GM19193 (cell line): ENCODE measurements around the gene GRSF1.

Source experiments
- POLR2A ChIP-seq: IDR thresholded peaks from 4 replicates; pipeline ENCODE4 v1.6.1; 2011; ENCODE audit not compliant: insufficient read depth, insufficient read length; ENCODE audit errors: extremely low read depth

Gene GRSF1

GRCh38 chr4:70841211-70841610 lies 1.5 kb upstream of the GRSF1 start:
- TF ChIP-seq POLR2A, result no peak

GRCh38 chr4:70838666-70839588 lies 763 bp downstream of the GRSF1 start:
- TF ChIP-seq POLR2A, result no peak

GRCh38 chr4:70838204-70838603 lies 1.5 kb downstream of the GRSF1 start:
- TF ChIP-seq POLR2A, result no peak

GRCh38 chr4:70836081-70836480 lies 3.6 kb downstream of the GRSF1 start:
- TF ChIP-seq POLR2A, result no peak

- TF ChIP-seq POLR2A, result no peak
Measured at GRCh38 chr4:70833675-70834074, 6.0 kb downstream of the GRSF1 start.

- TF ChIP-seq POLR2A, result no peak
Measured at GRCh38 chr4:70831293-70831692, 8.4 kb downstream of the GRSF1 start.

GRCh38 chr4:70830054-70830453 lies 9.6 kb downstream of the GRSF1 start:
- no peak for TF ChIP-seq POLR2A

- TF ChIP-seq POLR2A, result no peak
Measured at GRCh38 chr4:70829492-70829891, 10.2 kb downstream of the GRSF1 start.

- TF ChIP-seq POLR2A, result no peak
Measured at GRCh38 chr4:70829015-70829414, 10.7 kb downstream of the GRSF1 start.

- no peak for TF ChIP-seq POLR2A
Measured at GRCh38 chr4:70818921-70819320, 20.8 kb downstream of the GRSF1 start.

- no peak for TF ChIP-seq POLR2A
Measured at GRCh38 chr4:70818173-70818855, 21.4 kb downstream of the GRSF1 start.

GRCh38 chr4:70816894-70817293 lies 22.8 kb downstream of the GRSF1 start:
- no peak for TF ChIP-seq POLR2A

GRCh38 chr4:70815370-70815769 lies 24.3 kb downstream of the GRSF1 start:
- no peak for TF ChIP-seq POLR2A

- no peak for TF ChIP-seq POLR2A
Measured at GRCh38 chr4:70808151-70808550, 31.5 kb downstream of the GRSF1 start.

GRCh38 chr4:70802928-70803580 lies 36.6 kb downstream of the GRSF1 start:
- TF ChIP-seq POLR2A, result no peak
